Right renal pelvis (tissue), 4 donors: Measurements from ENCODE around the gene PDE10A. TPM values are rescaled to one million over a fixed set of nuclear protein-coding genes. Genes with fewer than 3 reads are reported as not detected.

Experiments
- DNase-seq, 4 donors: peaks; one replicate each; pipeline ENCODE4 v3.0.0-alpha.2; 2013; ENCODE audit warnings: low read depth in 4 of 4, low spot score in 3 of 4, missing footprints in 1 of 4
- polyA plus RNA-seq, 4 donors: library from polyadenylated mRNA; unstranded; fragments of 120-200 nt; gene quantifications; one replicate each; pipeline ENCODE4 v1.2.1, GENCODE V29; 2013; ENCODE audit not compliant: insufficient read length in 4 of 4

Gene PDE10A
- polyA plus RNA-seq = 10 to 100 TPM; 20.2 to 24.2 (median 20.5) TPM

- DNase-seq = peak in 1 of 4 donors; percentile 59
Measured at GRCh38 chr6:165662749-165663376, at the start of gene PDE10A. TSS of gene PDE10A (minus strand) at chr6:165663241. CDS start at chr6:165662811, 430 bp downstream.

GRCh38 chr6:165708985-165709576 lies 46.0 kb upstream of the PDE10A start:
- no peak for DNase-seq

GRCh38 chr6:165707067-165707853 lies 44.2 kb upstream of the PDE10A start:
- DNase-seq = no peak

GRCh38 chr6:165705941-165706340 lies 42.9 kb upstream of the PDE10A start:
- no peak for DNase-seq

- no peak for DNase-seq
Measured at GRCh38 chr6:165704045-165704748, 41.2 kb upstream of the PDE10A start.

GRCh38 chr6:165702669-165703068 lies 39.6 kb upstream of the PDE10A start:
- no peak for DNase-seq

- DNase-seq = no peak
Measured at GRCh38 chr6:165701564-165702354, 38.7 kb upstream of the PDE10A start.

GRCh38 chr6:165701005-165701404 lies 38.0 kb upstream of the PDE10A start:
- DNase-seq = no peak

- no peak for DNase-seq
Measured at GRCh38 chr6:165698868-165699267, 35.8 kb upstream of the PDE10A start.

GRCh38 chr6:165697171-165697570 lies 34.1 kb upstream of the PDE10A start:
- no peak for DNase-seq

GRCh38 chr6:165695722-165696515 lies 32.9 kb upstream of the PDE10A start:
- no peak for DNase-seq

- no peak for DNase-seq
Measured at GRCh38 chr6:165694296-165694695, 31.3 kb upstream of the PDE10A start.

GRCh38 chr6:165692106-165692653 lies 29.1 kb upstream of the PDE10A start:
- no peak for DNase-seq

GRCh38 chr6:165689699-165690098 lies 26.7 kb upstream of the PDE10A start:
- DNase-seq = no peak

- no peak for DNase-seq
Measured at GRCh38 chr6:165686596-165687365, 23.7 kb upstream of the PDE10A start.

GRCh38 chr6:165685302-165685701 lies 22.3 kb upstream of the PDE10A start:
- DNase-seq = no peak

- DNase-seq = no peak
Measured at GRCh38 chr6:165684333-165684732, 21.3 kb upstream of the PDE10A start.

GRCh38 chr6:165680975-165681374 lies 17.9 kb upstream of the PDE10A start:
- DNase-seq = no peak
